ENCODE results near the gene MTUS2.

MTUS2 gene

DNA sequence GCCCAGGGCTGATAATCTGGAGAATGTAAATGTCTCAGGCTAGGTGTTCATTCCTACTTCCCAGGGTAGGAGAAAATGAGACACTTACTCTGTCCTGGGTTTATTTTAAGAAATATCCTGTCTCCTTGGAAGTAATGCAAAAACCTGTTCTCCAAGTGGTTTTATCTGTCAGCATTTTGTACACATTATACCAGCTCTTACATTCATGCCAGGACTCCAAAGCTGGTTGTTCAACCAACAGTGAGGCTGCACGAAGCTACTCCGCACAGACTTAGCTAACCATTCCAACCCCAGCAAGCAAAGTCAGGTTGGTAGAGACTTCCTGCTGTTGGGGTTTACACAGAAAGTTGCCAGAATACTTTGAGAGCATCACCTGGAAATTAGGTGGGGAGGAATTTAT lies 719.7 kb downstream of the MTUS2 start:
- TF ChIP-seq, protein P1, sequence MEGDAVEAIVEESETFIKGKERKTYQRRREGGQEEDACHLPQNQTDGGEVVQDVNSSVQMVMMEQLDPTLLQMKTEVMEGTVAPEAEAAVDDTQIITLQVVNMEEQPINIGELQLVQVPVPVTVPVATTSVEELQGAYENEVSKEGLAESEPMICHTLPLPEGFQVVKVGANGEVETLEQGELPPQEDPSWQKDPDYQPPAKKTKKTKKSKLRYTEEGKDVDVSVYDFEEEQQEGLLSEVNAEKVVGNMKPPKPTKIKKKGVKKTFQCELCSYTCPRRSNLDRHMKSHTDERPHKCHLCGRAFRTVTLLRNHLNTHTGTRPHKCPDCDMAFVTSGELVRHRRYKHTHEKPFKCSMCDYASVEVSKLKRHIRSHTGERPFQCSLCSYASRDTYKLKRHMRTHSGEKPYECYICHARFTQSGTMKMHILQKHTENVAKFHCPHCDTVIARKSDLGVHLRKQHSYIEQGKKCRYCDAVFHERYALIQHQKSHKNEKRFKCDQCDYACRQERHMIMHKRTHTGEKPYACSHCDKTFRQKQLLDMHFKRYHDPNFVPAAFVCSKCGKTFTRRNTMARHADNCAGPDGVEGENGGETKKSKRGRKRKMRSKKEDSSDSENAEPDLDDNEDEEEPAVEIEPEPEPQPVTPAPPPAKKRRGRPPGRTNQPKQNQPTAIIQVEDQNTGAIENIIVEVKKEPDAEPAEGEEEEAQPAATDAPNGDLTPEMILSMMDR (IDR thresholded peaks at IDR 0.05) = no peak

DNA sequence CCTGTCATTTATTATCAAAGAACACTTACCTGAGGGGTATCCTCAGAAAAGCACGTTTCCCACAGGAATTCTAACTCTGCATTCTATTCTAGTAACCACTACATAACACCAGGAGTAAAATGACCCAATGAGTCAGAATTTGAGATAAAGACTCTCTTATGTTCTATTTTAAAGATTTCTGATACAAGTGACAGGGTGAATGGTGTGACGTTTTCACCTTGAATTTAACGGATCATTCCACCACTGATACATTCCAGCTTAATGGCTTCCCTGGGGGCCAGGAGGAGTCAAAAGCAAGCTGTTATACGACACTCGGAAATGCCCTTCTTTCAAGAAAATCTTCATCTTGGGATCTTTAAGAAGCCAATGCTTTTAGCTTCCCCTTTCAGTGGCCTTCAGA lies 720.2 kb downstream of the MTUS2 start:
- TF ChIP-seq, protein P1 (IDR thresholded peaks at IDR 0.05) = no peak

GRCh38 chr13:29540799-29541198 lies 720.7 kb downstream of the MTUS2 start:
- TF ChIP-seq, protein P1 (IDR thresholded peaks at IDR 0.05) = no peak

- TF ChIP-seq, protein P1 (IDR thresholded peaks at IDR 0.05) = no peak
These were observed 721.3 kb downstream of the MTUS2 start for GRCh38 chr13:29541400-29541799.

- TF ChIP-seq, protein P1 (IDR thresholded peaks at IDR 0.05) = no peak
These were observed 722.2 kb downstream of the MTUS2 start for GRCh38 chr13:29542381-29542780.

DNA sequence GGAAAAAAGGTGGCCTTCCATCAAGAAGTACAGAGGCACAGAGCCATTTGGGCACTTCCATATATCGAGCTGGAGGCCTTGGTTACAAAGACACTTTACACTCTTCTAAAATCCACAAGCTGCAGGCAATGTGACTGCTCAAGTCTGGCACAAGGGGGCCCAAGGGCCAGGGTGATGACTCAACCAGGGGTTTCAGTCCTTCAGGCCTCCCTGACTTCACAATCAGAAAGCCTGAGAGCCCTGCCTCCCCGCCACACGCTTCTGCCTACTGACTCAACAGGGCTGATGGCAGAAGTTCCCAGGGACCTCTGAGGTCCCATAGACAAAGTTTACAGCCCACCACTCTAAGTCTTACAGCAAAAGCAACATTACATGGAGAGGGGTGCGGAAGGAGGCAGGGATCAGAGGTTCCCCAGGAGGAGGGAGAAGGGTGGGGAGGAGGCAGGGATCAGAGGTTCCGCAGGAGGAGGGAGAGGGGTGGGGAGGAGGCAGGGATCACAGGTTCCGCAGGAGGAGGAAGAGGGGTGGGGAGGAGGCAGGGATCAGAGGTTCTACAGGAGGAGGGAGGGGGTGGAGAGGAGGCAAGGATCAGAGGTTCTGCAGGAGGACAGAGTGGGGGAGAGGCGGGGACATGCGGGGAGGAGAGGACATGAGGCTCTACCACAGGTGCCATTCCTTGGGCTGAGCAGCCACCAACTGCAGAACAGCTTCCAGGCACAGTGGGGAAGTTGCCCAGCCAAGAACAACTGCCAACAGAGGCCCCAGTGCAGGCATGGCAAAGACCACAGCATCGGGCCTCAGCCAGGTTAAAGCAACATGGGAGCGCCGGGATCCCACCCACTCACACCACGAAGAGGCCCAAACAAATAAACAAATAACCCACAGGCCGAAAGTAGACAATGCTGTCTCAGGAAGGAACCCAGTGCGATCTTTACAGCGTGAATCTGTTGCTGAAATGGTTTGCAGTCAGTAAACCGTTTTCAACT lies 723.4 kb downstream of the MTUS2 start:
- TF ChIP-seq, protein P1 (IDR thresholded peaks at IDR 0.05) = no peak

DNA sequence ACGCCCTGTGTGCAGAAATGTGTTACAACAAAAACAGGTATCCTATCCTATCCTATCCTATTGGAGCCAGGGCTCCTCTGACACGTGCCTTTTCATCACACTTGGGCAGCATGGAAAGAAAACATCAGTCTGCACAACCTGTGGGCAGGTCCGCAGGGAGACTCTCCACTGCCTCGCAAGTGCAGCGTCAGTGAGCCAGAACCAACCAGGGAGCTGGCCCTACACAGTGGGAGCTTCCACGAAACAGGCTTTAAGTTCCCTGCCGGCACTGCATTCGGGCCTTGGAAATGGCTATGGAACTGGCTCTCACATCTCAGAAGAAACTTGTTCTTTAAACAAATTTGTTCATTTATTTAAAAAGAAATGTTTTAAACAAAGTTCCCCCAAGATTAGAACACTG lies 725.8 kb downstream of the MTUS2 start:
- TF ChIP-seq, protein P1 (IDR thresholded peaks at IDR 0.05) = no peak
